GM23338 (cell line): ENCODE data around the gene VPS37C.
"Not testable (repeated sequence)": the region's sequence is repeated elsewhere in the genome, so short reads cannot be mapped to it uniquely, and the experiment has no call there.

Experiments
- EZH2phosphoT487 ChIP-seq: fragments of 200-600 bp; sonication (generic); IDR thresholded peaks from one replicate; pipeline ENCODE4 v1.8.1; 2018; ENCODE audit warnings: antibody characterized with exemption; ENCODE audit not compliant: unreplicated experiment
- POLR2AphosphoS5 ChIP-seq: IDR thresholded peaks from 2 replicates; pipeline ENCODE4 v1.6.1; 2016; ENCODE audit warnings: antibody characterized with exemption, low read depth
- ZNF462 ChIP-seq: fragments of 250-450 bp; sonication (Bioruptor Pico); IDR thresholded peaks from 2 replicates; pipeline ENCODE4 v1.5.0; 2020; ENCODE audit warnings: mild to moderate bottlenecking, moderate library complexity
- TF ChIP-seq, protein P1 (sequence below), 2 experiments: fragments of 200-600 bp in 1 of 2; sonication (generic) in 1 of 2; conservative IDR thresholded peaks; 2 replicates each; pipeline versions ENCODE4 v1.5.1 to v1.6.1; 2016 to 2017; ENCODE audit warnings: antibody characterized with exemption in 2 of 2, low read depth in 2 of 2, mild to moderate bottlenecking in 2 of 2, moderate library complexity in 1 of 2
- TF ChIP-seq, protein P2 (sequence below): IDR thresholded peaks from one replicate; pipeline ENCODE4 v1.6.1; 2018; ENCODE audit warnings: antibody characterized with exemption; ENCODE audit not compliant: unreplicated experiment

DNA sequence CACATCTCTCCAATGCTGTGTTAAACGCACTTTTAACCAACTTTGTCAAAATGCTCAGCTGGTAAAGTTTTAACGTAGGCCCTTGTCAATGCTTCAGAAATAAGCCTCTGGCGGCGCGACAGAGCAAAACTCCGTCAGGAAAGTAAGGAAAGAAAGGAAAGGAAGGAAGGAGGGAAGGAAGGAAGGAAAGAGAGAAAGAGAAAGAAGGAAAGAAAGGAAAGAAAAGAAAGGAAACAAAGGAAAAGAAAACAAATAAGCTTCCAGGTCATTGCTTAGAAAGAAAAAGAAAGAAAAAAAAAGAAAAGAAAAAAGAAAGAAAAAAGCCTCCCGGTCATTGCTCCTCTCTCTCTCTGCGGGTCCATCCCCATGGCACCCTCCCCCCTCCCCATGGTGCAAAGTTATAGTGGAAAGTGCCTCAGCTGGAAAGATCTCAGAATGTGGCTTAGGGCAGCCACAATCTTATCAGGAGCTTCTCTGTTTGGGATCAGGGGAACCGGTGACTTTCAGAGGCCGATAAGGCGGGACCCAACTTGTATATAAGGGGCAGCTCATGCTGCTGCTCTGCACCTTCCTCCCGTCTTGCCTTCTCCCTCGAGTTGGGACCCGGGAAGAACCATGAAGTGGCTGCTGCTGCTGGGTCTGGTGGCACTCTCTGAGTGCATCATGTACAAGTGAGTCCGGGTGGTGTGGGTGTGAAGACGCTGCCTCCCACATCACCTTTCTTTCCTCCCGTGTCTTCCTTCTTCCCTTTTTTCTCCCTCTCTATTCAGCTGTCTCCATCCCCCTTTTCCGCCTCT lies 41.9 kb upstream of the VPS37C start, which contains the start of gene PGA3:
- TF ChIP-seq EZH2phosphoT487; POLR2AphosphoS5; ZNF462 (CRISPR knock-in tag): not testable (repeated sequence)
- TF ChIP-seq, protein P1, sequence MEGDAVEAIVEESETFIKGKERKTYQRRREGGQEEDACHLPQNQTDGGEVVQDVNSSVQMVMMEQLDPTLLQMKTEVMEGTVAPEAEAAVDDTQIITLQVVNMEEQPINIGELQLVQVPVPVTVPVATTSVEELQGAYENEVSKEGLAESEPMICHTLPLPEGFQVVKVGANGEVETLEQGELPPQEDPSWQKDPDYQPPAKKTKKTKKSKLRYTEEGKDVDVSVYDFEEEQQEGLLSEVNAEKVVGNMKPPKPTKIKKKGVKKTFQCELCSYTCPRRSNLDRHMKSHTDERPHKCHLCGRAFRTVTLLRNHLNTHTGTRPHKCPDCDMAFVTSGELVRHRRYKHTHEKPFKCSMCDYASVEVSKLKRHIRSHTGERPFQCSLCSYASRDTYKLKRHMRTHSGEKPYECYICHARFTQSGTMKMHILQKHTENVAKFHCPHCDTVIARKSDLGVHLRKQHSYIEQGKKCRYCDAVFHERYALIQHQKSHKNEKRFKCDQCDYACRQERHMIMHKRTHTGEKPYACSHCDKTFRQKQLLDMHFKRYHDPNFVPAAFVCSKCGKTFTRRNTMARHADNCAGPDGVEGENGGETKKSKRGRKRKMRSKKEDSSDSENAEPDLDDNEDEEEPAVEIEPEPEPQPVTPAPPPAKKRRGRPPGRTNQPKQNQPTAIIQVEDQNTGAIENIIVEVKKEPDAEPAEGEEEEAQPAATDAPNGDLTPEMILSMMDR (conservative IDR thresholded peaks at IDR 0.05; ENCODE audit: low read depth in 2 of 2), result not testable (repeated sequence)
- TF ChIP-seq, protein P2, sequence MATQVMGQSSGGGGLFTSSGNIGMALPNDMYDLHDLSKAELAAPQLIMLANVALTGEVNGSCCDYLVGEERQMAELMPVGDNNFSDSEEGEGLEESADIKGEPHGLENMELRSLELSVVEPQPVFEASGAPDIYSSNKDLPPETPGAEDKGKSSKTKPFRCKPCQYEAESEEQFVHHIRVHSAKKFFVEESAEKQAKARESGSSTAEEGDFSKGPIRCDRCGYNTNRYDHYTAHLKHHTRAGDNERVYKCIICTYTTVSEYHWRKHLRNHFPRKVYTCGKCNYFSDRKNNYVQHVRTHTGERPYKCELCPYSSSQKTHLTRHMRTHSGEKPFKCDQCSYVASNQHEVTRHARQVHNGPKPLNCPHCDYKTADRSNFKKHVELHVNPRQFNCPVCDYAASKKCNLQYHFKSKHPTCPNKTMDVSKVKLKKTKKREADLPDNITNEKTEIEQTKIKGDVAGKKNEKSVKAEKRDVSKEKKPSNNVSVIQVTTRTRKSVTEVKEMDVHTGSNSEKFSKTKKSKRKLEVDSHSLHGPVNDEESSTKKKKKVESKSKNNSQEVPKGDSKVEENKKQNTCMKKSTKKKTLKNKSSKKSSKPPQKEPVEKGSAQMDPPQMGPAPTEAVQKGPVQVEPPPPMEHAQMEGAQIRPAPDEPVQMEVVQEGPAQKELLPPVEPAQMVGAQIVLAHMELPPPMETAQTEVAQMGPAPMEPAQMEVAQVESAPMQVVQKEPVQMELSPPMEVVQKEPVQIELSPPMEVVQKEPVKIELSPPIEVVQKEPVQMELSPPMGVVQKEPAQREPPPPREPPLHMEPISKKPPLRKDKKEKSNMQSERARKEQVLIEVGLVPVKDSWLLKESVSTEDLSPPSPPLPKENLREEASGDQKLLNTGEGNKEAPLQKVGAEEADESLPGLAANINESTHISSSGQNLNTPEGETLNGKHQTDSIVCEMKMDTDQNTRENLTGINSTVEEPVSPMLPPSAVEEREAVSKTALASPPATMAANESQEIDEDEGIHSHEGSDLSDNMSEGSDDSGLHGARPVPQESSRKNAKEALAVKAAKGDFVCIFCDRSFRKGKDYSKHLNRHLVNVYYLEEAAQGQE, result not testable (repeated sequence)
